K562 (cell line): ENCODE data around the gene SLX4IP. TPM values are rescaled to one million over a fixed set of nuclear protein-coding genes. Genes with fewer than 3 reads are reported as not detected.

Experiments
- ARNT ChIP-seq, 2 experiments: fragments of 450-650 bp; IDR thresholded peaks; 2 replicates each; pipeline ENCODE4 v1.6.1; 2016; ENCODE audit warnings: mild to moderate bottlenecking in 1 of 2
- E2F4 ChIP-seq: sonication (generic); formaldehyde crosslinking; IDR thresholded peaks from 2 replicates; pipeline ENCODE4 v1.8.0; 2022; ENCODE audit warnings: mild to moderate bottlenecking, low read depth, missing genetic modification reagents
- ETV5 ChIP-seq: sonication (generic); formaldehyde crosslinking; IDR thresholded peaks from 2 replicates; pipeline ENCODE4 v1.4.0; 2020; ENCODE audit warnings: low read depth, mild to moderate bottlenecking, missing genetic modification reagents
- FOSL1 ChIP-seq: fragments of 200-800 bp; sonication (Bioruptor generic); conservative IDR thresholded peaks from 2 replicates; pipeline ENCODE4 v1.6.1; 2016; ENCODE audit warnings: missing genetic modification characterization, missing compliant biosample characterization
- HLTF ChIP-seq: fragments of 450-650 bp; IDR thresholded peaks from 2 replicates; pipeline ENCODE4 v1.6.1; 2016
- KDM2B ChIP-seq: fragments of 250-450 bp; sonication (Bioruptor Pico); IDR thresholded peaks from 2 replicates; pipeline ENCODE4 v1.8.0; 2021; ENCODE audit warnings: mild to moderate bottlenecking, moderate library complexity
- MAZ ChIP-seq, 2 experiments: fragments of 450-650 bp in 1 of 2; sonication (generic) in 1 of 2; formaldehyde crosslinking; IDR thresholded peaks in 1 of 2; conservative IDR thresholded peaks in 1 of 2; 2 replicates each; pipeline versions ENCODE4 v1.4.0 to v1.5.0; 2020; ENCODE audit warnings: mild to moderate bottlenecking in 1 of 2, missing genetic modification reagents in 1 of 2
- MEF2D ChIP-seq: conservative IDR thresholded peaks from 2 replicates; pipeline ENCODE4 v1.6.1; 2016; ENCODE audit warnings: low read depth, missing genetic modification characterization, missing compliant biosample characterization
- MXD1 ChIP-seq: fragments of 250-450 bp; sonication (Bioruptor Pico); IDR thresholded peaks from 2 replicates; pipeline ENCODE4 v1.8.0; 2021; ENCODE audit warnings: borderline replicate concordance, mild to moderate bottlenecking, moderate library complexity; ENCODE audit not compliant: poor library complexity, severe bottlenecking
- NR2C2 ChIP-seq, 2 experiments: fragments of 200-800 bp in 1 of 2; sonication (Bioruptor generic) in 1 of 2; sonication (generic) in 1 of 2; formaldehyde crosslinking in 1 of 2; IDR thresholded peaks; 2 replicates each; pipeline versions ENCODE4 v1.6.1 to v1.8.0; 2016 to 2022; ENCODE audit warnings: mild to moderate bottlenecking in 1 of 2, missing compliant biosample characterization in 1 of 2, missing genetic modification characterization in 1 of 2, missing genetic modification reagents in 1 of 2
- NR2F6 ChIP-seq: fragments of 450-650 bp; formaldehyde crosslinking; IDR thresholded peaks from 2 replicates; pipeline ENCODE4 v1.4.0; 2020; ENCODE audit warnings: mild to moderate bottlenecking
- POLR2A ChIP-seq: fragments of 450-650 bp; conservative IDR thresholded peaks from 2 replicates; pipeline ENCODE4 v1.6.1; 2016
- RAD21 ChIP-seq, 2 experiments: fragments of 250-450 bp in 1 of 2; fragments of 450-650 bp in 1 of 2; sonication (Bioruptor Pico) in 1 of 2; formaldehyde crosslinking in 1 of 2; IDR thresholded peaks in 1 of 2; conservative IDR thresholded peaks in 1 of 2; 2 replicates each; pipeline versions ENCODE4 v1.4.0 to v1.8.0; 2020 to 2022; ENCODE audit warnings: mild to moderate bottlenecking in 2 of 2, moderate library complexity in 1 of 2
- RBM15 ChIP-seq: fragments of 200-400 bp; formaldehyde crosslinking; IDR thresholded peaks from 2 replicates; pipeline ENCODE4 v1.6.1; 2018; ENCODE audit warnings: mild to moderate bottlenecking, low read length, moderate library complexity; ENCODE audit not compliant: insufficient read depth
- SMARCA4 ChIP-seq: fragments of 450-650 bp; IDR thresholded peaks from 2 replicates; pipeline ENCODE4 v1.6.1; 2016
- SMC3 ChIP-seq: conservative IDR thresholded peaks from 2 replicates; pipeline ENCODE4 v1.6.1; 2011; ENCODE audit warnings: low read depth, low read length, improper control_type of control experiment; ENCODE audit not compliant: insufficient read depth
- SREBF1 ChIP-seq: fragments of 150-350 bp; IDR thresholded peaks from 2 replicates; pipeline ENCODE4 v1.6.1; 2014; ENCODE audit warnings: antibody characterized with exemption, low read depth, low read length, borderline replicate concordance
- STAT5A ChIP-seq: IDR thresholded peaks from 2 replicates; pipeline ENCODE4 v1.6.1; 2012; ENCODE audit warnings: low read length, inconsistent platforms, borderline replicate concordance
- TARDBP ChIP-seq: fragments of 450-650 bp; IDR thresholded peaks from 2 replicates; pipeline ENCODE4 v1.6.1; 2016
- U2AF2 ChIP-seq: fragments of 200-400 bp; formaldehyde crosslinking; optimal IDR thresholded peaks from 2 replicates; pipeline ENCODE3; 2017; ENCODE audit warnings: low read depth, mild to moderate bottlenecking, low read length
- WHSC1 ChIP-seq: IDR thresholded peaks from one replicate; pipeline ENCODE4 v1.6.1; 2012; ENCODE audit warnings: low read length, control low read depth, inconsistent platforms
- ZNF165 ChIP-seq: fragments of 250-450 bp; sonication (Bioruptor Pico); IDR thresholded peaks from 2 replicates; pipeline ENCODE4 v1.4.0; 2020; ENCODE audit warnings: borderline replicate concordance
- ZNF212 ChIP-seq: fragments of 450-650 bp; formaldehyde crosslinking; IDR thresholded peaks from 2 replicates; pipeline ENCODE4 v1.4.0; 2020; ENCODE audit warnings: mild to moderate bottlenecking
- polyA plus RNA-seq, 8 experiments: library from polyadenylated mRNA; depleted of rRNA in 4 of 8; stranded (reverse) in 5 of 8; unstranded in 3 of 8; fragments of >200 nt; fragmentation: Nextera tagmentation in 2 of 8; fragmentation: Illumina TruSeq in 1 of 8; extraction: Ambion mirVana in 2 of 8; extraction: Trizol in 1 of 8; gene quantifications; 2 replicates each; pipeline versions ENCODE4 v1.2.1 to v1.2.3, GENCODE V29; 2011 to 2014; ENCODE audit warnings: inconsistent platforms in 1 of 8, missing spikeins in 1 of 8
- total RNA-seq, 7 experiments: library from RNA; depleted of rRNA in 6 of 7; stranded (reverse); fragments of >200 nt in 6 of 7; fragmentation: Illumina TruSeq in 2 of 7; extraction: Trizol in 2 of 7; gene quantifications; 2 replicates each; pipeline versions ENCODE4 v1.2.1 to v1.2.3, GENCODE V29; 2011 to 2021; ENCODE audit warnings: low replicate concordance in 1 of 7
- TF ChIP-seq, protein P1 (sequence below): fragments of 200-800 bp; sonication (Bioruptor generic); IDR thresholded peaks from 2 replicates; pipeline ENCODE4 v1.6.1; 2017; ENCODE audit warnings: missing genetic modification characterization, missing compliant biosample characterization
- TF ChIP-seq, protein P2 (sequence below): fragments of 250-450 bp; sonication (Bioruptor Pico); IDR thresholded peaks from 2 replicates; pipeline ENCODE4 v1.4.0; 2020
- TF ChIP-seq, protein P3 (sequence below): fragments of 250-450 bp; sonication (Bioruptor Pico); IDR thresholded peaks from 2 replicates; pipeline ENCODE4 v1.8.0; 2021; ENCODE audit warnings: moderate library complexity, mild to moderate bottlenecking, inconsistent platforms

SLX4IP gene
- total and polyA plus RNA-seq, 9 of the 15 experiments (the other 6 are each of a cell fraction or from before 2014, with no cell fraction given): 1.5 to 5.9 (median 3.5) TPM

DNA sequence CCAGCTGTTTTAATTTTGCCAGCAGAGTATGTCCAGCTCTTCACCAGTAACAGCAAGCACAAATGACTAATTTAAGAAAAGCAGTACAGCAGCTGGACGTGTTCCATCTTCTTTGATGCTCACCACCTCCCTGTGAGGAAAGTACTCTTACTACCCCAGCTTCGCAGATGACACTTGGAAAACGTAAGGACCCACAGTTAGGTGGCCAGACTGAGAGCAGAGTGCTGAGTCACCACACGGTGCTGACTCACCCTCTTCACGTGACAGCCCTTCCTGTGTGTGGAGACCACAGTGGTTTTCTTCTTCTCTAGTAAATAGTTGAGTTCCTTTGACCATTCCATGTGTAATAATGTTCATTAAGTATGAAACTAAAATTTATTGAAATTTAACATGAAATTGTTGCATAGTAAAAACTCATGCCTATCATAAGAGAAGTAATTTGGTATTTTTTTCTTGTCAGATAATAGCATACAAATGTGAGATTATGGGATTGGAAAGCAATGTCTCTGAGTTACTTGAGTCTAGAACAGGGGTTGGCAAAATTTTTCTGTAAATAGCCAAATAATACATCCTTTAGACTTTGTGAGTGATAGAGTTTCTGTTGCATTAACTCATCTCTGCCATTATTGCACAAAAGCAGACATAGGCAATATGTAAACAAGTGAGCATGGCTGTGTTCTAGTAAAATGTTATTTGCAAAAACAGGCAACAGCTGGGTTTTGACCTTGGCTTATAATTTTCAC, 76.6 kb downstream of the SLX4IP start (continued):
- TF ChIP-seq, protein P1, sequence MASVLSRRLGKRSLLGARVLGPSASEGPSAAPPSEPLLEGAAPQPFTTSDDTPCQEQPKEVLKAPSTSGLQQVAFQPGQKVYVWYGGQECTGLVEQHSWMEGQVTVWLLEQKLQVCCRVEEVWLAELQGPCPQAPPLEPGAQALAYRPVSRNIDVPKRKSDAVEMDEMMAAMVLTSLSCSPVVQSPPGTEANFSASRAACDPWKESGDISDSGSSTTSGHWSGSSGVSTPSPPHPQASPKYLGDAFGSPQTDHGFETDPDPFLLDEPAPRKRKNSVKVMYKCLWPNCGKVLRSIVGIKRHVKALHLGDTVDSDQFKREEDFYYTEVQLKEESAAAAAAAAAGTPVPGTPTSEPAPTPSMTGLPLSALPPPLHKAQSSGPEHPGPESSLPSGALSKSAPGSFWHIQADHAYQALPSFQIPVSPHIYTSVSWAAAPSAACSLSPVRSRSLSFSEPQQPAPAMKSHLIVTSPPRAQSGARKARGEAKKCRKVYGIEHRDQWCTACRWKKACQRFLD (CRISPR knock-in tag): no peak
- TF ChIP-seq MEF2D (tag) (no peak), ETV5 (CRISPR knock-in tag) (no peak), ARNT (IDR thresholded peaks at IDR 0.05) (no peak), STAT5A (no peak), HLTF (no peak), ZNF212 (CRISPR knock-in tag) (no peak), SMC3 (no peak), WHSC1 (no peak), ZNF165 (no peak), NR2C2 (CRISPR knock-in tag; IDR thresholded peaks at IDR 0.05) (no peak), NR2C2 (tag; IDR thresholded peaks at IDR 0.05) (peak; percentile 33; the same call in 1 of the 2 replicates), E2F4 (CRISPR knock-in tag) (no peak), FOSL1 (tag) (peak; percentile 99), U2AF2 (no peak), MAZ (CRISPR knock-in tag; conservative IDR thresholded peaks at IDR 0.05 in 1 of 2, IDR thresholded peaks at IDR 0.05 in 1 of 2) (no peak), SREBF1 (no peak), NR2F6 (CRISPR knock-in tag) (no peak), TARDBP (no peak), RAD21 (CRISPR knock-in tag; conservative IDR thresholded peaks at IDR 0.05 in 1 of 2, IDR thresholded peaks at IDR 0.05 in 1 of 2) (no peak), POLR2A (0 out of 2 replicates have a peak, but pooled peaks have one; percentile 51), KDM2B (CRISPR knock-in tag) (no peak), SMARCA4 (peak; percentile 92), MXD1 (CRISPR knock-in tag) (no peak), RBM15 (no peak)
- TF ChIP-seq, protein P2, sequence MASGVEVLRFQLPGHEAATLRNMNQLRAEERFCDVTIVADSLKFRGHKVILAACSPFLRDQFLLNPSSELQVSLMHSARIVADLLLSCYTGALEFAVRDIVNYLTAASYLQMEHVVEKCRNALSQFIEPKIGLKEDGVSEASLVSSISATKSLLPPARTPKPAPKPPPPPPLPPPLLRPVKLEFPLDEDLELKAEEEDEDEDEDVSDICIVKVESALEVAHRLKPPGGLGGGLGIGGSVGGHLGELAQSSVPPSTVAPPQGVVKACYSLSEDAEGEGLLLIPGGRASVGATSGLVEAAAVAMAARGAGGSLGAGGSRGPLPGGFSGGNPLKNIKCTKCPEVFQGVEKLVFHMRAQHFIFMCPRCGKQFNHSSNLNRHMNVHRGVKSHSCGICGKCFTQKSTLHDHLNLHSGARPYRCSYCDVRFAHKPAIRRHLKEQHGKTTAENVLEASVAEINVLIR (CRISPR knock-in tag): no peak
- TF ChIP-seq, protein P3, sequence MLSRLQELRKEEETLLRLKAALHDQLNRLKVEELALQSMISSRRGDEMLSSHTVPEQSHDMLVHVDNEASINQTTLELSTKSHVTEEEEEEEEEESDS: no peak
